GM19043 (cell line): ENCODE results near the gene GDF10.

Experiments used
- ATAC-seq: cut with Tn5 transposase; IDR thresholded peaks from one replicate; pipeline ENCODE4 v1.9.1; 2021; ENCODE audit warnings: low read depth; ENCODE audit not compliant: unreplicated experiment

The GDF10 gene

GRCh38 chr10:47311932-47312662 lies 12.1 kb downstream of the GDF10 start:
- ATAC-seq, result peak; percentile 85

- no peak for ATAC-seq
Measured at GRCh38 chr10:47312663-47312995, 12.6 kb downstream of the GDF10 start.

- no peak for ATAC-seq
Measured at GRCh38 chr10:47314416-47314970, 14.5 kb downstream of the GDF10 start.

- ATAC-seq, result no peak
Measured at GRCh38 chr10:47315421-47315820, 15.4 kb downstream of the GDF10 start.

- ATAC-seq, result no peak
Measured at GRCh38 chr10:47316131-47316530, 16.1 kb downstream of the GDF10 start.

GRCh38 chr10:47317251-47317650 lies 17.3 kb downstream of the GDF10 start:
- no peak for ATAC-seq

- no peak for ATAC-seq
Measured at GRCh38 chr10:47318706-47319105, 18.7 kb downstream of the GDF10 start.

GRCh38 chr10:47319784-47320183 lies 19.8 kb downstream of the GDF10 start:
- no peak for ATAC-seq

GRCh38 chr10:47320812-47321211 lies 20.8 kb downstream of the GDF10 start:
- no peak for ATAC-seq

- no peak for ATAC-seq
Measured at GRCh38 chr10:47321521-47322195, 21.7 kb downstream of the GDF10 start.

GRCh38 chr10:47322300-47323061 lies 22.5 kb downstream of the GDF10 start, which contains the start of gene GDF2:
GDF2 (plus strand) TSS chr10:47322454; CDS start chr10:47322669, 215 bp downstream.
- no peak for ATAC-seq

- no peak for ATAC-seq
Measured at GRCh38 chr10:47323087-47323486, 23.1 kb downstream of the GDF10 start.

- no peak for ATAC-seq
Measured at GRCh38 chr10:47323636-47324296, 23.8 kb downstream of the GDF10 start.

GRCh38 chr10:47325303-47326291 lies 25.6 kb downstream of the GDF10 start:
- ATAC-seq, result no peak

GRCh38 chr10:47326306-47326926 lies 26.4 kb downstream of the GDF10 start:
- no peak for ATAC-seq

- ATAC-seq, result no peak
Measured at GRCh38 chr10:47326927-47327330, 26.9 kb downstream of the GDF10 start.

GRCh38 chr10:47329855-47330254 lies 29.9 kb downstream of the GDF10 start:
- ATAC-seq, result no peak

GRCh38 chr10:47330366-47330765 lies 30.4 kb downstream of the GDF10 start:
- no peak for ATAC-seq

GRCh38 chr10:47330804-47331203 lies 30.8 kb downstream of the GDF10 start:
- no peak for ATAC-seq
